ENCODE results near the gene CD44. TPM values are rescaled to one million over a fixed set of nuclear protein-coding genes. Genes with fewer than 3 reads are reported as not detected.

Gene CD44
- total and polyA plus RNA-seq, 10 of the 15 experiments (the other 5 are each of a cell fraction or from before 2014, with no cell fraction given), result 57.1 to 293 (median 120) TPM

DNA sequence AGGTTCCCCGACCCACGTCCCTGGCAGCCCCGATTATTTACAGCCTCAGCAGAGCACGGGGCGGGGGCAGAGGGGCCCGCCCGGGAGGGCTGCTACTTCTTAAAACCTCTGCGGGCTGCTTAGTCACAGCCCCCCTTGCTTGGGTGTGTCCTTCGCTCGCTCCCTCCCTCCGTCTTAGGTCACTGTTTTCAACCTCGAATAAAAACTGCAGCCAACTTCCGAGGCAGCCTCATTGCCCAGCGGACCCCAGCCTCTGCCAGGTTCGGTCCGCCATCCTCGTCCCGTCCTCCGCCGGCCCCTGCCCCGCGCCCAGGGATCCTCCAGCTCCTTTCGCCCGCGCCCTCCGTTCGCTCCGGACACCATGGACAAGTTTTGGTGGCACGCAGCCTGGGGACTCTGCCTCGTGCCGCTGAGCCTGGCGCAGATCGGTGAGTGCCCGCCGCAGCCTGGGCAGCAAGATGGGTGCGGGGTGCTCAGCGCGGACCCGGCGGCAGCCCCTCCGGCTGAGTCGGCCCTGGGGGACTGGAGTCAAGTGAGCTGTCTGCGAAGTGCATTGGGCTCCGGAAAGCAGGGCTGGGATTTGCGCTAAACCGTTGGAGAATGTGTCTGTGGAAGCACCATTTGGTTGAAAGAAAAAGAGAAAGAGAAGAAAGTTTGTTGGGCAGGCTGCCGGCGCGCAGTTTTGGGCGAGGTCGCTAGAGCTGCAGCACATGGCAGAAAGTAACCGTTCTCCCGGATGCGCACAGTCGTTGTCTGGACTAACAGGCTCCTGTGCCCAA lies at the start of gene CD44 (continued):
- TF ChIP-seq EP300 (IDR thresholded peaks at IDR 0.05; ENCODE audit: borderline replicate concordance in 1 of 2, control insufficient read depth in 1 of 2, low read depth in 2 of 2, low read length in 2 of 2), result no peak
- no peak for TF ChIP-seq FOXK2 (IDR thresholded peaks at IDR 0.05)
- no peak for TF ChIP-seq ZNF207 (IDR thresholded peaks at IDR 0.05; ENCODE audit: borderline replicate concordance)
- no peak for TF ChIP-seq CEBPB (IDR thresholded peaks at IDR 0.05; ENCODE audit: borderline replicate concordance in 1 of 2, low read depth in 2 of 2, low read length in 2 of 2)
- TF ChIP-seq GABPA (IDR thresholded peaks at IDR 0.05; ENCODE audit: low read depth), result no peak
- no peak for TF ChIP-seq ZBED1 (IDR thresholded peaks at IDR 0.05; ENCODE audit: borderline replicate concordance)
- no peak; the same call in 1 of the 2 replicates for TF ChIP-seq SMC3 (IDR thresholded peaks at IDR 0.05; ENCODE audit: borderline replicate concordance, low read length)
- TF ChIP-seq JUND (IDR thresholded peaks at IDR 0.05; ENCODE audit: low read depth, low read length), result no peak
- TF ChIP-seq SREBF1 (IDR thresholded peaks at IDR 0.05; ENCODE audit: low read length), result no peak
- 0 out of 2 replicates have a peak, but pooled peaks have one; percentile 37 for TF ChIP-seq RBBP5 (conservative IDR thresholded peaks at IDR 0.05)
- TF ChIP-seq ZNF622 (IDR thresholded peaks at IDR 0.05), result no peak
- TF ChIP-seq BHLHE40 (IDR thresholded peaks at IDR 0.05; ENCODE audit: borderline replicate concordance in 1 of 2, low read depth in 2 of 2, low read length in 1 of 2), result no peak; a peak in 1 of 4 replicates

DNA sequence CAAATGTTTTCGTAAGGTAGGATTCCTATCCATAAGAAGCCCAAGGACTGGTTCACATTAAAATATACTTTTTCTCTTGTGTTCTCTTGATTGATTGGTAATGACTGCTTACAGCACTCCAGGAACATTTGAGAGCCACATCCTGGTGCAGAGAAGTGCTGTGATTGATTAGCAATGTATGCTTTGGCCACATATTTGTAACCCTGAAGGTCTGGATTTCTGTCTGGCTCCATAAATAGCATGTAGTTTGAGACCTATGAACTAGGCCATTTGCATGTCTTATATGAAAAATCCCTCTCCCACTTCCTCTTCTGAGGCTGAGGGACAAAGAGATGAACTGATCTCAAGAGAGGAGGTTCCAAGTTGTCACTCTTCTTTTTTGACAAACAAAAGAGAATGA lies 49.3 kb upstream of the CD44 start:
- no peaks in the 10 kb centered on the region for H4K20me1 ChIP-seq (ENCODE audit: control insufficient read depth, insufficient read depth)
- peak; percentile 60 for DNase-seq (ENCODE audit: low read depth, low spot score)
- intact Hi-C loops (cut with micrococcal nuclease; ENCODE audit: unreplicated experiment), result loop anchor here (5.0 kb wide), 1 partner anchor 303 kb away; no protein-coding TSS in a partner anchor
- peak overlapping the region; percentile 26; the same call in 1 of the 2 replicates for H3K4me3 ChIP-seq
- 4% methylated on average over 1 of the region's 1 CpG for WGBS (ENCODE audit: insufficient coverage, insufficient replicate concordance, low lambda C conversion rate, missing lambda C conversion rate)
- no peaks in the 10 kb centered on the region for H3K36me3 ChIP-seq (ENCODE audit: control insufficient read depth in 2 of 2, insufficient read depth in 2 of 2, low read length in 1 of 2)
- H3K9me3 ChIP-seq (replicated peaks; ENCODE audit: control insufficient read depth, insufficient read depth, low read length), result no peaks in the 10 kb centered on the region; the same call in 2 of the 3 replicates
- CTCF ChIA-PET, result no interaction called here
- no TSS peak for BruUV-seq (replicated peaks)
- 0 out of 2 replicates have a peak overlapping the region, but pooled peaks have one; percentile 0 for H3K27ac ChIP-seq (ENCODE audit: control insufficient read depth, insufficient read depth)
- peaks cover 29% of the 10 kb centered on the region for H3K4me1 ChIP-seq (ENCODE audit: control insufficient read depth, insufficient read depth, low read length)
- H3K27me3 ChIP-seq (replicated peaks in 1 of 2; ENCODE audit: control insufficient read depth in 2 of 2, insufficient read depth in 2 of 2, low read length in 1 of 2), result no peaks in the 10 kb centered on the region
- POLR2A ChIA-PET, result no interaction called here
- H3K9ac ChIP-seq (ENCODE audit: control insufficient read depth, insufficient read depth, low read length), result no peak overlapping the region
- peak; percentile 88 for ATAC-seq
- SMC1A ChIA-PET (ENCODE audit: uncharacterized antibody, unreplicated experiment), result interaction anchor here (1.0 to 2.3 kb wide), 11 partner anchors 12 to 238 kb away, joined by 3 to 7 read pairs (median 4); no protein-coding TSS in a partner anchor
- FAIRE-seq, result no peak
- RAD21 ChIA-PET (ENCODE audit: unreplicated experiment), result interaction anchor here (0.6 to 1.5 kb wide), 2 partner anchors 29 to 36 kb away, joined by 3 to 5 read pairs; no protein-coding TSS in a partner anchor
- no peaks in the 10 kb centered on the region for H3K79me2 ChIP-seq (ENCODE audit: control insufficient read depth, insufficient read depth, low read length)
- in situ Hi-C loops (cut with MboI), result no loop called here
- H3K4me2 ChIP-seq (ENCODE audit: control insufficient read depth, insufficient read depth), result peak overlapping the region; percentile 67
- H2AFZ ChIP-seq (ENCODE audit: control insufficient read depth, low read depth, low read length), result no peak overlapping the region
- TF ChIP-seq CBX5 (IDR thresholded peaks at IDR 0.05; ENCODE audit: low read depth), result 0 out of 2 replicates have a peak, but pooled peaks have one; percentile 37
- TF ChIP-seq CHD1 (IDR thresholded peaks at IDR 0.05; ENCODE audit: low read depth, low read length), result no peak
- TF ChIP-seq RELA (IDR thresholded peaks at IDR 0.05; ENCODE audit: borderline replicate concordance, partially characterized antibody), result no peak
- peak; percentile 60 for TF ChIP-seq PKNOX1 (IDR thresholded peaks at IDR 0.05)
- TF ChIP-seq IKZF2 (IDR thresholded peaks at IDR 0.05), result peak; percentile 58 to 68
- TF ChIP-seq EZH2 (IDR thresholded peaks at IDR 0.05; ENCODE audit: borderline replicate concordance, control insufficient read depth, low read depth, low read length), result no peak
- no peak for TF ChIP-seq SREBF1 (IDR thresholded peaks at IDR 0.05; ENCODE audit: low read length)
- TF ChIP-seq CREM (IDR thresholded peaks at IDR 0.05; ENCODE audit: low read depth), result no peak
- TF ChIP-seq, protein P1, sequence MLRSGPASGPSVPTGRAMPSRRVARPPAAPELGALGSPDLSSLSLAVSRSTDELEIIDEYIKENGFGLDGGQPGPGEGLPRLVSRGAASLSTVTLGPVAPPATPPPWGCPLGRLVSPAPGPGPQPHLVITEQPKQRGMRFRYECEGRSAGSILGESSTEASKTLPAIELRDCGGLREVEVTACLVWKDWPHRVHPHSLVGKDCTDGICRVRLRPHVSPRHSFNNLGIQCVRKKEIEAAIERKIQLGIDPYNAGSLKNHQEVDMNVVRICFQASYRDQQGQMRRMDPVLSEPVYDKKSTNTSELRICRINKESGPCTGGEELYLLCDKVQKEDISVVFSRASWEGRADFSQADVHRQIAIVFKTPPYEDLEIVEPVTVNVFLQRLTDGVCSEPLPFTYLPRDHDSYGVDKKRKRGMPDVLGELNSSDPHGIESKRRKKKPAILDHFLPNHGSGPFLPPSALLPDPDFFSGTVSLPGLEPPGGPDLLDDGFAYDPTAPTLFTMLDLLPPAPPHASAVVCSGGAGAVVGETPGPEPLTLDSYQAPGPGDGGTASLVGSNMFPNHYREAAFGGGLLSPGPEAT (IDR thresholded peaks at IDR 0.05; ENCODE audit: low read depth), result no peak
- no peak for TF ChIP-seq ZNF274 (IDR thresholded peaks at IDR 0.05; ENCODE audit: insufficient read depth, insufficient read length)

All from GM12878 (cell line).